HG02678 (cell line): ENCODE measurements around the gene CHDH.

Experiments used
- ATAC-seq: cut with Tn5 transposase; IDR thresholded peaks from one replicate; pipeline ENCODE4 v1.9.1; 2021; ENCODE audit warnings: mild to moderate bottlenecking, moderate library complexity; ENCODE audit not compliant: unreplicated experiment

The CHDH gene

DNA sequence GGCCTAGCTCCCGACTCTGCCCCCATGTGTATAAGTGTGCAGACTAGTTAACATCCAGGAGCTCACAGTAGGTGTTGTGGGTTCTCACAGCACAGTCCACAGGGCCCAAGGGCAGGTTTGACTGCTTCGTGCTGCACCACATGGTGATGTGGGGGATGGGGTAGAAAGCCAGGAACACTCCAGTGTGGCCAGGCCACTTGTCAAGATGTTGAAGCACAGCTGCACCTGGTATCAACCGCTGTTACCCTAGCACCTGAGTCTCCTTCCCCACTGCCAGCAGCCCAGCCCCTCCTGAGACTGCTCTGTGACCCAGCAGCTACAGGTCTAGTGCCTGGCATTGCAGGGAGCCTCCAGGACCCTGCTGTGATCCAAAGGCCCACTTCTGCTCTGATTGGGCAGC lies 53.4 kb downstream of the CHDH start:
- no peak for ATAC-seq

DNA sequence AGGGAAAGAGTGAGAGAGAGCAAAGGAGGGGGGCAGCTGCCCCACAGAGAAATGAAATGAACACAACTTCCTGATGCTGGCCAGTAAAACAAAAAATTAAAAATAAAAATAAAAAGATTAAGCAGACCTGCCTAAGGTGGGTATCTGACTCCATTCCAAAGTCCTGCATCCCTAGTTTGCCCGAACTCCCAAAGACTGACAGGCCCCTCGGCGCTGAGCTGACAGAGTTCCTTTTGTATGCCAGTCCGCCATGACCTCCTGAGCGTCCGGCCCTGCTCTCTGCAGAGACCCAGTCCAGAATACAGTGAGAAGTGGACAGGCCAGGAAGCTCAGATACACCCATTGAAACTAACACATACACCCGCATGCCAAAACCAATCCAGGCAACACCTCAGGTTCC lies 54.9 kb downstream of the CHDH start:
- ATAC-seq = no peak

- ATAC-seq = no peak
These were observed 55.7 kb downstream of the CHDH start for GRCh38 chr3:53790470-53790869.

- no peak for ATAC-seq
These were observed 56.8 kb downstream of the CHDH start for GRCh38 chr3:53789459-53789858.

DNA sequence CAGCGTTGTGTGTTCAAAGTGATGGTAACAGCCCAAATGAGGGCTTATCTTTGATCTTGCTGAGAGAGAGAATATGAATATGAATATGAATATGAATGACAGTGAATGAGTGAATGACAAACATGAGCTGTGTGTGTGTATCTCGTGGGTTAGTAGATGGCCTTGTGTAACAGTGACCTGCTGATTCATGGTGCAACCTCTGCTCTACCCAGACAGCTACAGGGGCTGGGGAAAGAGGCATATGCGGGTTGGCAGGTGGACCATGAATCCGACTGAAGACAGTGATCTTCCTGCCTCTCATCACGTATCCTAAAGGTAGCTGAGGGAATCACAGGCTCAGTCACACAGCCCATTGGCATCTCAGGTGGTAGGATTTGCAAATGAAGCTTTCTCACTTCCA lies 58.2 kb downstream of the CHDH start:
- ATAC-seq = no peak

DNA sequence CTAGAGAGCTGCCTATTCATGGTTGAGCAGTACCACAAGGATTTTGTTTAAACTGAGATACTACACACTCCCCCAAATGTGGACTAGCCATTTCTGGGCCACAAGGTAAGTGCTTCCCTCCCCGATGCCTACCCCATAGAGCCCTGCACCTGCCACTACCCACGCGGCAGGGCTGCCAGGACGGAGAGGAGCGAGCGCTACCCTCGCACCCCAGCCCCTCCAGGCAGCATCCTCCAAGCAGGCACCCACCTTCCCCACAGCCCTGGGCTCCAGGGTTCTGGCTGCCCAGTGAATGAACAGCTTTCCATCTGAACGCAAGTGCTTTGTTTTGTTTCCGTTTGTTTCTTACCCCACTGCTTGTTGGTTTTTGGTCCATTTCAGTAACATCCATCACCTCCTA lies 59.2 kb downstream of the CHDH start:
- no peak for ATAC-seq

- no peak for ATAC-seq
These were observed 65.4 kb downstream of the CHDH start for GRCh38 chr3:53780806-53781205.

DNA sequence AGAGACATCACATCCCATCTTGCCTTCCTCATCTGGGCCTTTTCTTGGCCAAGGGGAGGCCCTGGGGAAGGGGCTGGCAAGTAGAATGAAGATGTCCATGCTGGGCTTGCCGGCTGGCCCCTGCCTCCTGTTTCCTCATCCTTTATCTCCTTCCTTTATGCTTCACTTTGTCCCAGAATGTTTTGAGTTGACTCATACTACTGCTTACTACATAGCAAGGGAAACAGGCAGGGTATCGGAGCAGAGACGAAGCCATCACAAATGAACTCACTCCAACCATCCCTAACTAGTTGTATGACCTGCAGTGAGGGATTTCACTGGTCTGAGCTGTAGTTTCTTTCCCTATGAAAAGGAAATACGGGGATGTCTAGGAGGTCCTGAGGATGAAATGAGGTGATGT lies 66.0 kb downstream of the CHDH start:
- no peak for ATAC-seq

DNA sequence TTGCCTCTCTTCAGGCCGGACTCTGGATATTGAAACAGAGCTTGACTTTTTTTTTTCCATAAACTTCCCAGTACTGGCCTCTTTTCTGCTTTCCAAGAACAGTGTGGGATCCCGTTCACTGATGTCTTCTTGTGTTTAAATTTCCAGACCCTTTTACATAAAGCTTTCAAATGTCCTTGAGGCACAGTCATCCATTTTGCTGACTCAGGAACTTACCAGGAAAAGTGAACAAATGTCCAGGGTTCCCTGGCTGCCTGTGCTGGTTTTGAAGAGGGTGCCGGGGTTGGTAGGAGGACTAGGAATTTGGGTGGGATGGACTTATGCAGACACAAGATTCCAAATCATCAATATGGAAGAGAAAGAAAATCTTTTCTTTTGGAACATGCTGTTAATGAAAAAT lies 68.1 kb downstream of the CHDH start:
- no peak for ATAC-seq

DNA sequence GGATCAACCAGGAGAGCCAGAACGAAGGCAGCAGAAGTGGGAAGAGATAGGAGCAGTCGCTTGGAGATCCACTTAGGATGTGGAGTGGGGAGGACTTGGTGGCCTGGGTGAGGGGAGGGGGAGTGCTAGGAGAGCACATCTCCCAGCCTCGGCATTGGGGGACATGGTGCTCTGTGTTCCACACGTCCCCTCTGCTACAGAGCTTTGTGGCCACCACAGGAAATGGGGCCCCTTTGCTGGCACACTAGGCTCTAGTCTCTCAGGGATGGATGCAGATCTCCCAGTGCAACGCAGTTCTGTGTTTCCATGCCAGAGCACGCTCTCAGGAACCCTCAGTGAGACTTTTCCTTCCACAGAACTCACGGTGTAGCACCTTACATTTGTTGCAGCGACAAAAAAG lies 68.8 kb downstream of the CHDH start:
- no peak for ATAC-seq

DNA sequence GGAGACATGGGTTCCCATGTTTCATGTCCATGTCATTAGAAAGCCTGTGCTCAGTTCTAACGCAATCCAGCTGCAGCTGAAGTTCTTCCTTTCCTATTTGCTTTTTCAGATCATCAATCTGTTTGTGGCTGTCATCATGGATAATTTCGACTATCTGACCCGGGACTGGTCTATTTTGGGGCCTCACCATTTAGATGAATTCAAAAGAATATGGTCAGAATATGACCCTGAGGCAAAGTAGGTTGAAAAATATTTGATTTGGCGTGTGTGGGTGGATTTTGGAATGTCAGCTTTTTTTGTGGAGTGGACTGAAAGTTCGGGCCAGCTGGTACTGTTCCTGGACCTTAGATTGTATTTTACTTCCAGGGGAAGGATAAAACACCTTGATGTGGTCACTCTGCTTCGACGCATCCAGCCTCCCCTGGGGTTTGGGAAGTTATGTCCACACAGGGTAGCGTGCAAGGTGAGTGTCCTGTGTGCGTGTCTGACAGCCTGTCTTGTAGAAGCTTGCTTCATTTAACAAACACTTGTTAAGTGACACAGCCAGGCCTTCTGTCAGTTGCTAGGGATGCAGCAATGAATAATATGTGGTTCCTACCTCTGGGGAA lies 69.6 kb downstream of the CHDH start:
- ATAC-seq = no peak

DNA sequence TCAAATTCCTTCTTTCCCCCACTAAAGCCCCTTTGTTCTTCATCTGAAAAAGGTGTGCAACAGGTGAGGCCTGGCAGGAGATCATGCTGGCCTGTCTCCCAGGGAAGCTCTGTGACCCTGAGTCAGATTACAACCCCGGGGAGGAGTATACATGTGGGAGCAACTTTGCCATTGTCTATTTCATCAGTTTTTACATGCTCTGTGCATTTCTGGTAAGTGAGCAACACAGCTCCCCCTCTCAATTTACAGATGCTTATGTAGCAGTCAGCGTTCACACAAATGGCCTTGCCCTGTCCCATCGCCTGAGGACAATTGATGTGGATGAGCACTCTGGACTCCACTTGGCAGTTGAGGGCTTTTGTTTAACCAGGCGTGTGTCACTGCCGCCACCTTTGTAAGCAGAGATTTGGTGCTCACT lies 70.4 kb downstream of the CHDH start:
- ATAC-seq = no peak

DNA sequence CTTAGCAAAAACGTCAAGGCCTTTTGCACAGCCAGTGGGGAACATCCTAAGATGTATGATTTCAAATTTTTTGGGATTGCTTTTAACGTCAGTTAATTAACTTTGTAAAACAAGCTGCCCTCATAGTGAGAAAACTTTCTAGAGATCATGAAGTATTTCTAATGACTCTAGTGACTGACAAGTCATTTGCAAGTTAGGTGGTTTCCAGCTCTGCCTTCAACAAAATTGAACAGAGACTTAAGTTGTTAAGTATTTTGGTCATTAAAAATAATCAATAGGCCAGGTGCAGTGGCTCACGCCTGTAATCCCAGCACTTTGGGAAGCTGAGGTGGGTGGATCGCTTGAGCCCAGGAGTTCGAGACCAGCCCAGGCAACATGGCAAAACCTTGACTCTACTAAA lies 71.2 kb downstream of the CHDH start:
- ATAC-seq = no peak

DNA sequence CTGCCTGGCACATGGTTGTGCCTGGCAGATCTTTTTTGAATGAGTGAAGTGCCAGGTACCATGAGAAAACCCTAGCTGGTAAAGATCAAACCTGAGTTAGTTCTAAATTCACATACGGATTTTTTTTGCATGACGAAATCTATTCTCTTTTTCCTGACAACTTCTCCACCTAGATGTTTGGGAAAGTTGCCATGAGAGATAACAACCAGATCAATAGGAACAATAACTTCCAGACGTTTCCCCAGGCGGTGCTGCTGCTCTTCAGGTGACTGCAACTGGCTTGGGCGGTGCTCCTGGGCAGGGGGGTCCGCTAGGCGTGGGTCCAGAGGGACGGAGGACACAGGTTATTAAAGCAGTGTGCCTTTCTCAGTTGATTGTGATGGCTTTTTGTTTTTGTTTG lies 71.8 kb downstream of the CHDH start:
- no peak for ATAC-seq

DNA sequence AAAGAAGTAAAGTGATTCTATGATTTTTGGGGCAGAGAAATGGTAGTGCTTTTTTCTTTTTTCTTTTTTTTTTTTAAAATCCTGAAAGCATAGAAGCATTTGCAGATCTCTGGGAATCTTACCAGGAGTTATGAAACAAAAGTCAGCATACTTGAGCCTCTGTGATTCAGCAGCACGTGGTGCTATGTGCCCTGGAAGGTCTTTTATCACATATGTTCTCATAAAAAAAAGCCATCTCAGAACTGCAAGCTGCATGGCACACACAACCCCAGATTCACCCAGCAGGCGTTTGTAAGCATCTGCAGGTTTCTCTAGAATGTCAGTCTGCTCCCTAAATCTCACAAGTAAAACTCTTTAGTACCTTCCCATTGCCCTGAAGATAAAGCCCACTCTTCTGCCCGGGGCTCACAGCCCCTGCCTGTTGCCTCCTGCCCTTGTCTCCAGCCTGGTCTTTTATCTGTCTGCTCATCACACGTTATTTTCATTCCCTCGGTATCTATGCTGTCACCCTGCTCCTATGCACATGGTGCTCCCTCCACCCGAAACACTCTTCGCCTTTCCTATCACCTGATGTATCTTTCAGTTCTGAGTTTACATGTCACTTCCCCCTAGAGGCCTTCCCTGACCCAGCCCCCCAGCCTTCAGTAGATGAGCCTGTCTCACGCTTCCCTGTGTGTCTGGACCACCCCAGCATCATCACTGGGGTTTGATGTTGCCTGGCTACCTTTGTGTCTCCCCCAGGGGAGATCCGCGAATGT lies 72.4 kb downstream of the CHDH start:
- peak; percentile 86 for ATAC-seq

GRCh38 chr3:53773021-53773436 lies 73.2 kb downstream of the CHDH start:
- ATAC-seq = no peak

GRCh38 chr3:53772562-53772961 lies 73.7 kb downstream of the CHDH start:
- no peak for ATAC-seq

DNA sequence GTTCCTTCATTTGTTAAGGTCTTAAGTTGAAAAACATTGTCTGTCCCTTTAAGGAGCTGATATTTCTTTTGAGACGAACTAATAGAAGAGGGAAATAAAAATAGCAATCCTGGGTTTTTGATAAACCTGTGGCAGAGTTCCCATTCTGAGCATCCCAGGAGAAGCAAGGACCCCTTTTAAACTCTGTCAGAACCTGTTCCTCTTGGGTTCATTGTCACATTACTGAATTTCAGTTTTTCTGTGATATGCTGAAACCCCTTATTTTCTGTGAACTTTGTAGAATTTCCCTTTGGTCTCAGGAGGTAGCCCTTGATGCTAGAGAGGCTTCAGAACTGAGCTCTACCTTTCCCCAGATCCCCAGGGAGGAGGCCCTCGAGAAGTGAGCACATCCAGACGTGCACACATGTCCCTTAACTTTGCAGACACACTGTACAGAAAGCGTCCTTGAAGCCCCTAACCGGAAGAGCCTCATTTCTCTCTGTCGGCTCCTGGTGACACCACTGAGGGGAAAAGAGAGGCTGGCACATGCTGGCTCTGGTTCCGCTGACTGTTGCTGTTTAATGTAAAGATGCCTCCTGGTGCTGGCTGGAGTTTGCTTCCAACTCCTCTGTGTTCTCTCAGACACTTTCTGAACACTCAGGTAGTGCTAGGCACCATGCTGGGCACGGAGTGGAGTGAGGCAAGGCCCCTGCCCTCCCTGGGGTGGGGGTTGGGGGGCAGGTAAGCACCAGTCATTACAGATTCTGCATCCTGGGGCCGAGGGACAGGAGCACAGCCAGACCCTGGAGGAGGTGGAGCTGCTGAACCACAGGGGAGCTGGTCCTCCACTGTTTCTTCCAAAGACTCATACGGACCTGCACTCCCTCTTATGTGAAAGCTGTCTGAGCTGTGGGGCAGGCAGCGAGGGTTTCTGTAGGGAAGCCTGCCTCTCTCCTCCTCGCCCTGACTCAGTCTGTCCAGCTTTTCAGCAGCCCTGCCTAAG lies 77.5 kb downstream of the CHDH start:
- ATAC-seq = no peak

DNA sequence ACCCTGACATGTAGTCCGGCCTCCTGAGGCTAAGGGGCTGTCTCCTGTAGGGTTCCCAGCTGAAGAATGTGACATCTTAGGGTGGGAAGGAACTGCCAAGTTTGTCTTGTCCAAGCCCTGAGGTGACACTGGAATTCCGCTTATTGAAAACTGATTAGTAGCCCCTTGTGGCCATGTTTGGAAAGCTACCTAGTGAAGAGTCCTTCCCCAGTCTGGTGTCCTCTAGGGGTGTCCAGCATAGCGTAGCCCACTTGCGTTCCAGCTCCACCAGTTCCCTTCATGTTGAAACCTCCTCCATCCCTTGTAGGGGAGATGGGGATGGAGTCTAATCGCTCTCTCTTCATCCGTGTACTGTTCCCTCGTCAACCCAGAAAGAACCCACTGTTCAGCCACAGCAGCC lies 79.5 kb downstream of the CHDH start:
- no peak for ATAC-seq

DNA sequence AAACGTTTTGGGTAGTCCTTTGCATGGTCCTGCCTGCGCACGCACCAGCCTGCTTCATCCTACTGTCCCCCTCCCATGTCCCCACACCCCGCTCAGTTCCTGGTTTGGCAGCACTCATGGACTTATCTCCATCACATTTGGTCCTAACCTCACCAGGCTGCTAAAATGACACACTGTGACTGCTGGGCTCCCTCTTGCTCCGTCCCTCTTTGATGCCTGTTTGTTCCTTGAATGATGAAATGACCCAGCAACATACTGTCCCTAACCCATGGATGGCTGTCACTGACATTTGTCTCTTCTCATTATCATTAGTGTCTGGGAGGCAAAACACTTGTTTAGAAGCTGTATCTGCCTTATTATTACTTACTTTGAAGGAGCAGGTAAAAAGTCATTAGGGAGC lies 80.5 kb downstream of the CHDH start:
- ATAC-seq = no peak

DNA sequence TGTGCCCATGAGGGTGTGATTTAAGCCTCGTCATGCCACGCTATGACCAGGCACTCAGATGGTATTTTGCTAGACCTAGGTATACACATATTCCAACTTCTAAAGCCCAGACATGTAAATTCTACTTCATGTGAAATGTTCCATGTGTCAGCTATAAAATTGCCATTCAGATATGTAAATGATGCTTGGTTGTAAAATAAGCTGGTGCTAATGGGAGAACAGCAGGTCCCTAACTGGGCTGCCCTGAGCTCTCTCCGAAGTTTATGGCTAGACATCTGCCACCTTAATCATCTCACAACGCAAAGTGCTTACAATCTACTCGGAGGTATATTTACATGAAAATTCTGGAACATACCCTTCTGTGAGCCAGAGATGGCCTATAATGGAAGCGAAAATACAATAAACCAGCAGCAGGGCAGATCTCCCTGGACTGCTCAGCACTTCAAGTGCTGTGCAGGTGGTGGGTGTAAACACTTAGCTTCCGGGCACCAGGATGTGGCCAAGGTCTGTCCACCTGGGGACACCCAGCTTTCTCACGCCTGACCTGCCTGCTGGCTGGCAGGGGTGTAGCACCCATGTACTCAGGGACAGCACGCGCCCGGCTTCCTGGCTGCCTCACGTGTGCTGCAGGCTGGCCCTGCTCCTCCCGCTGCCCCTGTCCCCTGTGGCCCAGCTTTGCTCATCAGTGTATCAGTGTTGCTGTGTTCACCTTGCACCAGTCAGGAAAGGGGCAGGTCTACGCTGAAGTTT lies 82.0 kb downstream of the CHDH start:
- ATAC-seq = no peak
